HUES64 (cell line): ENCODE measurements around the gene IGF2BP1.

Experiments
- H3K27ac ChIP-seq: 2 replicates; pipeline ENCODE4 v1.7.0; 2013; ENCODE audit warnings: low read depth, low read length, inconsistent platforms
- H3K27me3 ChIP-seq: 2 replicates; pipeline ENCODE4 v1.6.1; 2013; ENCODE audit warnings: mild to moderate bottlenecking, low read length; ENCODE audit not compliant: insufficient read depth
- H3K36me3 ChIP-seq: 2 replicates; pipeline ENCODE4 v1.6.1; 2013; ENCODE audit warnings: mild to moderate bottlenecking, low read length; ENCODE audit not compliant: insufficient read depth
- H3K4me1 ChIP-seq: 2 replicates; pipeline ENCODE4 v1.6.1; 2013; ENCODE audit warnings: mild to moderate bottlenecking, low read length, moderate library complexity; ENCODE audit not compliant: insufficient read depth
- H3K4me3 ChIP-seq: 2 replicates; pipeline ENCODE4 v1.5.1; 2013; ENCODE audit warnings: mild to moderate bottlenecking, low read length, moderate library complexity
- H3K9ac ChIP-seq: 2 replicates; pipeline ENCODE4 v1.6.1; 2013; ENCODE audit warnings: mild to moderate bottlenecking, low read depth, low read length
- H3K9me3 ChIP-seq: 2 replicates; pipeline ENCODE4 v1.6.1; 2013; ENCODE audit warnings: low read depth, low read length; ENCODE audit not compliant: insufficient read depth
- WGBS: fragments of 150-250, 120-280 bp; methylation state at CpG from one replicate; pipeline ENCODE4 v1.1.7; 2013; ENCODE audit warnings: missing lambda C conversion rate; 5-methylcytosine and 5-hydroxymethylcytosine counted together

The IGF2BP1 gene

GRCh38 chr17:49012769-49013255 is 15.6 kb downstream of the IGF2BP1 start:
- Histone ChIP-seq H3K27ac (peak overlapping the region; percentile 99), H3K9me3 (no peaks in the 10 kb centered on the region), H3K36me3 (peaks cover 48% of the 10 kb centered on the region), H3K27me3 (no peaks in the 10 kb centered on the region), H3K9ac (peak overlapping the region; percentile 98), H3K4me3 (peak overlapping the region; percentile 54), H3K4me1 (peaks cover 53% of the 10 kb centered on the region)
- 39% methylated on average over 9 of the region's 9 CpGs for WGBS

- Histone ChIP-seq H3K4me3 (peak overlapping the region; percentile 54), H3K9me3 (no peaks in the 10 kb centered on the region), H3K27me3 (no peaks in the 10 kb centered on the region), H3K9ac (peak overlapping the region; percentile 98), H3K36me3 (peaks cover 47% of the 10 kb centered on the region), H3K27ac (peak overlapping the region; percentile 99), H3K4me1 (peaks cover 56% of the 10 kb centered on the region)
- 1% methylated on average over 61 of the region's 65 CpGs for WGBS
Measured at GRCh38 chr17:49013311-49014213, 16.4 kb downstream of the IGF2BP1 start.

- H3K4me3 ChIP-seq = no peak overlapping the region
- H3K9me3 ChIP-seq = no peaks in the 10 kb centered on the region
- H3K27ac ChIP-seq = no peak overlapping the region
- H3K9ac ChIP-seq = peak overlapping the region; percentile 33; the same call in 1 of the 2 replicates
- 88% methylated on average over 22 of the region's 22 CpGs for WGBS
- peaks cover 52% of the 10 kb centered on the region for H3K36me3 ChIP-seq
- H3K4me1 ChIP-seq = peaks cover 70% of the 10 kb centered on the region
- H3K27me3 ChIP-seq = no peaks in the 10 kb centered on the region
Measured at GRCh38 chr17:49015179-49015923, 18.2 kb downstream of the IGF2BP1 start.

GRCh38 chr17:49015924-49016774 is 19.0 kb downstream of the IGF2BP1 start:
- no peak overlapping the region for H3K4me3 ChIP-seq
- no peaks in the 10 kb centered on the region for H3K27me3 ChIP-seq
- peaks cover 48% of the 10 kb centered on the region for H3K36me3 ChIP-seq
- no peak overlapping the region for H3K27ac ChIP-seq
- H3K9me3 ChIP-seq = no peaks in the 10 kb centered on the region
- H3K9ac ChIP-seq = no peak overlapping the region
- peaks cover 76% of the 10 kb centered on the region for H3K4me1 ChIP-seq
- WGBS = 86% methylated on average over 8 of the region's 11 CpGs

GRCh38 chr17:49016775-49017463 is 19.7 kb downstream of the IGF2BP1 start:
- H3K9me3 ChIP-seq = no peaks in the 10 kb centered on the region
- H3K4me3 ChIP-seq = no peak overlapping the region
- H3K27ac ChIP-seq = 0 out of 2 replicates have a peak overlapping the region, but pooled peaks have one; percentile 18
- peaks cover 44% of the 10 kb centered on the region for H3K36me3 ChIP-seq
- 88% methylated on average over 15 of the region's 16 CpGs for WGBS
- H3K9ac ChIP-seq = no peak overlapping the region
- H3K4me1 ChIP-seq = peaks cover 77% of the 10 kb centered on the region
- H3K27me3 ChIP-seq = no peaks in the 10 kb centered on the region

GRCh38 chr17:49018116-49018612 is 21.0 kb downstream of the IGF2BP1 start:
- H3K27ac ChIP-seq = peak overlapping the region; percentile 45; the same call in 1 of the 2 replicates
- WGBS = 96% methylated on average over 4 of the region's 4 CpGs
- H3K4me1 ChIP-seq = peaks cover 74% of the 10 kb centered on the region
- peaks cover 48% of the 10 kb centered on the region for H3K36me3 ChIP-seq
- no peaks in the 10 kb centered on the region for H3K27me3 ChIP-seq
- no peaks in the 10 kb centered on the region for H3K9me3 ChIP-seq
- no peak overlapping the region for H3K9ac ChIP-seq
- H3K4me3 ChIP-seq = no peak overlapping the region

GRCh38 chr17:49018748-49019147 is 21.6 kb downstream of the IGF2BP1 start:
- no peaks in the 10 kb centered on the region for H3K27me3 ChIP-seq
- H3K4me3 ChIP-seq = no peak overlapping the region
- 69% methylated on average over 1 of the region's 1 CpG for WGBS
- H3K36me3 ChIP-seq = peaks cover 52% of the 10 kb centered on the region
- no peaks in the 10 kb centered on the region for H3K9me3 ChIP-seq
- H3K9ac ChIP-seq = no peak overlapping the region
- H3K27ac ChIP-seq = peak overlapping the region; percentile 29; the same call in 1 of the 2 replicates
- peaks cover 80% of the 10 kb centered on the region for H3K4me1 ChIP-seq

- H3K27me3 ChIP-seq = no peaks in the 10 kb centered on the region
- no peak overlapping the region for H3K4me3 ChIP-seq
- no peak overlapping the region; the same call in 1 of the 2 replicates for H3K9ac ChIP-seq
Measured at GRCh38 chr17:49020609-49021008, 23.4 kb downstream of the IGF2BP1 start.

GRCh38 chr17:49021095-49021767 is 24.0 kb downstream of the IGF2BP1 start:
- Histone ChIP-seq H3K27me3 (no peaks in the 10 kb centered on the region), H3K4me3 (peak overlapping the region; percentile 37; the same call in 1 of the 2 replicates), H3K36me3 (peaks cover 57% of the 10 kb centered on the region), H3K27ac (peak overlapping the region; percentile 98), H3K9ac (peak overlapping the region; percentile 79), H3K4me1 (peaks cover 67% of the 10 kb centered on the region), H3K9me3 (no peaks in the 10 kb centered on the region)
- 28% methylated on average over 5 of the region's 5 CpGs for WGBS

More at GRCh38 chr17:49020609-49021008, 23.4 kb downstream of the IGF2BP1 start:
- Histone ChIP-seq H3K9me3 (no peaks in the 10 kb centered on the region), H3K27ac (peak overlapping the region; percentile 98), H3K4me1 (peaks cover 74% of the 10 kb centered on the region), H3K36me3 (peaks cover 56% of the 10 kb centered on the region)
- WGBS = 87% methylated on average over 8 of the region's 8 CpGs
